Osteocyte (in vitro differentiated cells): ENCODE results near the gene TBPL1. TPM values are rescaled to one million over a fixed set of nuclear protein-coding genes. Genes with fewer than 3 reads are reported as not detected.

Experiments used
- DNase-seq: peaks from one replicate; pipeline ENCODE4 v3.0.0; 2021; ENCODE audit warnings: mixed read lengths; ENCODE audit not compliant: unreplicated experiment; ENCODE audit errors: extremely low spot score
- H3K27ac Mint-ChIP-seq: one replicate; pipeline ENCODE4 v1.8.0; 2021; ENCODE audit warnings: mild to moderate bottlenecking, mixed read lengths; ENCODE audit not compliant: unreplicated experiment
- H3K27me3 Mint-ChIP-seq: one replicate; pipeline ENCODE4 v1.8.0; 2021; ENCODE audit warnings: mixed read lengths; ENCODE audit not compliant: unreplicated experiment
- H3K36me3 Mint-ChIP-seq: one replicate; pipeline ENCODE4 v1.8.0; 2021; ENCODE audit warnings: mixed read lengths; ENCODE audit not compliant: unreplicated experiment
- H3K4me1 Mint-ChIP-seq: one replicate; pipeline ENCODE4 v1.8.0; 2021; ENCODE audit warnings: mixed read lengths; ENCODE audit not compliant: unreplicated experiment
- H3K4me3 Mint-ChIP-seq: one replicate; pipeline ENCODE4 v1.8.0; 2021; ENCODE audit warnings: mild to moderate bottlenecking, moderate library complexity, mixed read lengths; ENCODE audit not compliant: unreplicated experiment
- H3K9me3 Mint-ChIP-seq: one replicate; pipeline ENCODE4 v1.8.0; 2021; ENCODE audit warnings: mixed read lengths; ENCODE audit not compliant: unreplicated experiment
- CTCF ChIP-seq: fragments of 200-600 bp; sonication (generic); IDR thresholded peaks from 2 replicates; pipeline ENCODE4 v1.5.0; 2021; ENCODE audit warnings: antibody characterized with exemption, mild to moderate bottlenecking, moderate library complexity
- total RNA-seq: library from RNA; stranded (reverse); gene quantifications from 2 replicates; pipeline ENCODE4 v1.2.1, GENCODE V29; 2021

TBPL1 gene
- total RNA-seq, 1 donor from 2014 or later: 35.0 TPM

DNA sequence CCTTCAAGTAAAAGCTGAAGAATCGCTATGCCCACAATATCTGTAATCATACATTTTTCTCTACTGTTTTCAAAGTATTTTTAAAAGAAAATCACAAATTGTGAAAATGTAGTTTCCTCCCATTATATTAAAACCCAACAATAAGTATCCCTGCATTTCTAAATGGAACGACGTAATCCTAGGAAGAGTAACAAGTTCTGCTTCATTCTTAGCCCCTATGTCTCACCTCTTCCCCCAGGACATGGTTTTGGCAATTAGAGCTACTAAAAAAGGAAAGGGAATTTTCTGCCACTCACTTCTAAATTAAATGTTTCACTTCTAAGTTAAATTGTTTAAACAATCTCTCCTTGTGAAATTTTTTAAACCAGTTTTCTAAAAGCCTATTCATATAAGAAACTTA lies 47.4 kb downstream of the TBPL1 start:
- H3K9me3 Mint-ChIP-seq: no peaks in the 10 kb centered on the region
- peaks cover 46% of the 10 kb centered on the region for H3K4me1 Mint-ChIP-seq
- TF ChIP-seq CTCF: no peak
- no peak overlapping the region for H3K4me3 Mint-ChIP-seq
- peaks cover 14% of the 10 kb centered on the region for H3K36me3 Mint-ChIP-seq
- no peak for DNase-seq
- H3K27me3 Mint-ChIP-seq: no peaks in the 10 kb centered on the region
- no peak overlapping the region for H3K27ac Mint-ChIP-seq

DNA sequence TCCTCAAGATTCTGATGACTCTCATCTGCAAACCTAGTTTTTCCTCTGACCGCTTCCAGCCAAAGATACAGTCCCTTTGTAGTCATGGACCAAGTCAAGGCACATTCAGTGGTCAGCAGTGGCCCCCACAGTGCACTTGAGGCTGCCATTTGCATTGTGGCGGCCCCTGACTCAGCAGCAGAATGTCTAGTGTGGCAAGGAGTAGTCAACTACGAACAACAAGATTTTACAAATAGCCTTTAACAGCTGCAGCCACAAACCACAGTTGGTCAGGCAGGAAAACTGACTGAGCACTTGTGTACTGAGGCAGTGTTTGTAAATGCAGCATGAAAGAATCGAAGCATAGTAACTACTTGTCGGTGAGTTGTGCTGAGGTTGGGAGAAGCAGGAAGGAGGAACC lies 49.8 kb downstream of the TBPL1 start:
- no peak overlapping the region for H3K4me3 Mint-ChIP-seq
- H3K9me3 Mint-ChIP-seq: no peaks in the 10 kb centered on the region
- TF ChIP-seq CTCF: no peak
- no peaks in the 10 kb centered on the region for H3K27me3 Mint-ChIP-seq
- H3K4me1 Mint-ChIP-seq: peaks cover 48% of the 10 kb centered on the region
- no peak for DNase-seq
- H3K27ac Mint-ChIP-seq: peak overlapping the region; percentile 80
- peaks cover 23% of the 10 kb centered on the region for H3K36me3 Mint-ChIP-seq

DNA sequence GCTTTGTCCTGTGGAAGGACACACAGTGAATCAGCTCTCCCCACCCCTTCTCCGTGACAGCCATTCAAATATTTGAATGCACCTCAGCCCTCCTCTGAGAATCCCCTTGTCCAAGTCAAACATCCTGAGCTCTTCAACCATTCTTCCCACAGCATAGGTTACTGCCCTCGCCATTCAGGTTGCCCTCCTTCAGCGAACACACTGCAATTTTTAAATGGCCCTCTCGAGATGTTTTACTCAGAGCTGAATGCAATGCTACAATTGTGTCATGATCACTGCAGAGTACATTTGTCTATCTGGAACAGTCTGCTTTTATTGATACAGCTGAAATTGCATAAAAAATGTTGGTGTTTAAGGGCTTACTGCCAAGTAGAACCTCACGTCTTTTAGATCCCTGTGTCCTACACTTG lies 50.5 kb downstream of the TBPL1 start:
- H3K27me3 Mint-ChIP-seq: no peaks in the 10 kb centered on the region
- no peaks in the 10 kb centered on the region for H3K9me3 Mint-ChIP-seq
- H3K36me3 Mint-ChIP-seq: peaks cover 23% of the 10 kb centered on the region
- H3K4me1 Mint-ChIP-seq: peaks cover 41% of the 10 kb centered on the region
- H3K4me3 Mint-ChIP-seq: no peak overlapping the region
- no peak for TF ChIP-seq CTCF
- DNase-seq: no peak
- peak overlapping the region; percentile 80 for H3K27ac Mint-ChIP-seq

GRCh38 chr6:134004714-134005113 lies 51.7 kb downstream of the TBPL1 start:
- Mint-ChIP-seq H3K27ac (no peak overlapping the region), H3K4me3 (no peak overlapping the region), H3K9me3 (no peaks in the 10 kb centered on the region), H3K36me3 (peaks cover 19% of the 10 kb centered on the region), H3K27me3 (no peaks in the 10 kb centered on the region), H3K4me1 (peaks cover 38% of the 10 kb centered on the region)
- TF ChIP-seq CTCF: no peak
- DNase-seq: no peak

DNA sequence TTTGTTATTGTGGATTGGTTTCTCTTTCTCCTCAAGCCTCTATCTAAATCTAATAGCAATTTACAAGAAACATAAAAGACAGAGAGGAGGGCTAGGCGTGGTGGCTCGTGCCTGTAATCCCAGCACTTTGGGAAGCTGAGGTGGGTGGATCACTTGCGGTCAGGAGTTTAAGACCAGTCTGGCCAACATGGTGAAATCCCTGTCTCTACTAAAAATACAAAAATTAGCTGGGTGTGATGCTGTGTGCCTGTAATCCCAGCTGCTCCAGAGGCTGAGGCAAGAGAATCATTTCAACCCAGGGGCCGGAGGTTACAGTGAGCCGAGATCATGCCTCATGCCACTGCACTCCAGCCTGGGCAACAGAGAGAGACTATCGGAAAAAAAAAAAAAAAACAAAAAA lies 52.8 kb downstream of the TBPL1 start:
- no peak for DNase-seq
- Mint-ChIP-seq H3K4me1 (peaks cover 33% of the 10 kb centered on the region), H3K27ac (peak overlapping the region; percentile 34), H3K27me3 (no peaks in the 10 kb centered on the region), H3K36me3 (peaks cover 15% of the 10 kb centered on the region), H3K9me3 (no peaks in the 10 kb centered on the region), H3K4me3 (no peak overlapping the region)
- no peak for TF ChIP-seq CTCF
